ENCODE measurements around the gene FCMR.
A peak's percentile ranks its signal among the peaks of the same experiment; 100 is the strongest.

The FCMR gene

DNA sequence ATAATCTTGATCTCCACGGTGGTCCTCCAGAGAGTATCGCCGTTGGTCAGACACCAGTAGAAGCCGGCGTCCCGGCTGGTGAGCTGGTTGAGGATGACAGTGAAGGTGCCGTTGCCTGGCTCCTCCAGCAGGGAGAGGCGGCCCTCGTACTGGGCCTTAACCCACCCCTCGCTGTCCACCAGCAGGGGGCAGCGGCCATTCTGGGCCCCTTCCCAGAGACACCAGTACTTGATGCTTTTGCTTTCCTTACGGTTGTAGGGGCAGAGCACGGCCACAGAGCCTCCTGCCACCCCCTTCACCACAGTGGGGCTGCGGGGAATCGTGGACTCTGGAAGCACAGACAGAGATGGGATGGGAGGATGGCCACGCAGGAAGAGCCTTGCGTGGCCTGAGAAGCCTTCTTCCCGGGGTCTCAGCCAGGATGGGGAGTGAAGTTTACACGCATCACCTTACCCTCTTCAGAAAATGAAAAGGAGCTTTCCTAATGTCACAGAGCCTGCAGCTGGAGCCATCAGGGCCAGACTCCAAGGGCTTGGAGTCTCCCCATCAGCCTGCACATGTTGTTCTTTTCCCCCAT is 13.8 kb upstream of the FCMR start:
- H3K27me3 ChIP-seq, result no peaks in the 10 kb centered on the region
- H3K4me1 ChIP-seq, result no peaks in the 10 kb centered on the region
- peak; percentile 12 to 20 for TF ChIP-seq CTCF (IDR thresholded peaks at IDR 0.05)
- no peak for DNase-seq
- no peaks in the 10 kb centered on the region for H3K36me3 ChIP-seq
- no peaks in the 10 kb centered on the region for H3K9me3 ChIP-seq
- H3K4me3 ChIP-seq, result no peak overlapping the region
- intact Hi-C loops (cut with DNase I; ENCODE audit: low total_unique reads), result no loop called here
- H3K27ac ChIP-seq, result no peak overlapping the region

DNA sequence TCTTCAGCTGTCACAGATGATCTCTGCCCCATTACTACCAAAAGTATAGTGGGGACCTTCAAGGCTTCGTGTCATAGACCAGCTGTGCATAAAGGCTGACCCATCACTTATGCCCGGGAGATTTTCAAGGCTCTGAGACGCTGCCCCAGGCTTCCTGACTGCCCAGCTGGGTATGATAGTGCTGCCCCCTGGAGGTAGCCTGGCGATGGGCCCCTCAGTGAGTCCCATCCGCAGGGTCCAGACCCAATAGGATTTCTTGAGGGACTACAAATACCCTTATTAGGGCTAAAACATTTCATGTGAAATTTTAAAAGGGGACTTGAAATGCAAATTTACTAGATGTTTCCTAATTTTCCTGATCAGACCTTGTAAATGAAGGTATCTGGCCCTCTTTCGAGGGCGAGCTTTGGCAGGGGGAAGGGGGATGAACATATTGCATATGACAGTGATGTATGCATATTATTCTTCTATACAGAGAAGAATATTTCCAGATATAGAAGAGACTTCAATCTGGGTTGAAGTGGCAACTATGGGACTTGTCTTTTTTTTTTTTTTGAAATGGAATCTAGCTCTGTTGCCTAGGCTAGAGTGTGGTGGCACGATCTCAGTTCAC is 11.7 kb upstream of the FCMR start:
- intact Hi-C loops (cut with DNase I; ENCODE audit: low total_unique reads), result no loop called here
- TF ChIP-seq CTCF (IDR thresholded peaks at IDR 0.05), result no peak
- Histone ChIP-seq H3K4me3 (no peak overlapping the region), H3K27ac (no peak overlapping the region), H3K9me3 (no peaks in the 10 kb centered on the region), H3K27me3 (no peaks in the 10 kb centered on the region), H3K36me3 (no peaks in the 10 kb centered on the region), H3K4me1 (no peaks in the 10 kb centered on the region)
- no peak for DNase-seq

GRCh38 chr1:206932177-206932576 is 10.4 kb upstream of the FCMR start:
- intact Hi-C loops (cut with DNase I; ENCODE audit: low total_unique reads), result no loop called here
- Histone ChIP-seq H3K9me3 (no peaks in the 10 kb centered on the region), H3K4me1 (no peaks in the 10 kb centered on the region), H3K27me3 (no peaks in the 10 kb centered on the region), H3K27ac (no peak overlapping the region), H3K4me3 (no peak overlapping the region), H3K36me3 (no peaks in the 10 kb centered on the region)
- DNase-seq, result no peak
- no peak for TF ChIP-seq CTCF (IDR thresholded peaks at IDR 0.05)

GRCh38 chr1:206931709-206932108 is 10.0 kb upstream of the FCMR start:
- Histone ChIP-seq H3K9me3 (no peaks in the 10 kb centered on the region), H3K27ac (no peak overlapping the region), H3K4me3 (no peak overlapping the region), H3K27me3 (no peaks in the 10 kb centered on the region), H3K4me1 (no peaks in the 10 kb centered on the region), H3K36me3 (no peaks in the 10 kb centered on the region)
- intact Hi-C loops (cut with DNase I; ENCODE audit: low total_unique reads), result no loop called here
- no peak for DNase-seq
- TF ChIP-seq CTCF (IDR thresholded peaks at IDR 0.05), result no peak

- intact Hi-C loops (cut with DNase I; ENCODE audit: low total_unique reads), result no loop called here
- Histone ChIP-seq H3K27ac (no peak overlapping the region), H3K9me3 (no peaks in the 10 kb centered on the region), H3K36me3 (no peaks in the 10 kb centered on the region), H3K4me3 (no peak overlapping the region), H3K4me1 (no peaks in the 10 kb centered on the region), H3K27me3 (no peaks in the 10 kb centered on the region)
- TF ChIP-seq CTCF (IDR thresholded peaks at IDR 0.05), result no peak
- no peak for DNase-seq
Measured at GRCh38 chr1:206930210-206930798, 8.6 kb upstream of the FCMR start.

All from tibial artery (tissue), 4 donors.